Thyroid gland (tissue), 4 donors: ENCODE measurements around the gene DUS3L.

Experiments
- POLR2A ChIP-seq, 2 donors: fragments of 450-650 bp; IDR thresholded peaks; one replicate each; pipeline ENCODE4 v1.6.1; 2017; ENCODE audit warnings: antibody characterized with exemption in 2 of 2, mild to moderate bottlenecking in 2 of 2, moderate library complexity in 1 of 2
- TF ChIP-seq, protein P1 (sequence below), 6 experiments: fragments of 200-600 bp in 3 of 6; fragments of 450-650 bp in 3 of 6; sonication (generic) in 3 of 6; IDR thresholded peaks; one replicate each; pipeline ENCODE4 v1.5.1; 2016 to 2019; ENCODE audit warnings: antibody characterized with exemption in 6 of 6, mild to moderate bottlenecking in 2 of 6, inconsistent platforms in 1 of 6, moderate library complexity in 1 of 6

DNA sequence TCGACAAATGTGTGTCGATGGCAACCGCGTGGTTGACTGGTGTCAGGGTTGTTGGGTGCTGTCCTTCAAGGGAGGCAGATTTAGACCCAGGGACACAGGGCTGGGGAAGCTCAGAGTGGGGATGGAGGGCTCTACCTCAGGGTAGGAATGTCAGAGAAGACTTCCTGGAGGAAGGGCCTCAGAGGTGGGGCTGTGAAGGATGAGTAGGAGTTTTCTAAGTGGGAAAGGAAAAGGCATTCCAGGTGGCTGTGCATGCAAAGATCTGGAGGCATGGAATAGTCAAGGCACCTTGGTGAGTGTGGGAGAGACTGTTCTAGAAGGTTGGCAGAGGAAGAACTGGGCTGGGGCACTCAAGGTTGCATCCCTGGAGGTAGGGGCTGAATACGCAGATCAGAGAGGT, 15.9 kb upstream of the DUS3L start:
- TF ChIP-seq, protein P1, sequence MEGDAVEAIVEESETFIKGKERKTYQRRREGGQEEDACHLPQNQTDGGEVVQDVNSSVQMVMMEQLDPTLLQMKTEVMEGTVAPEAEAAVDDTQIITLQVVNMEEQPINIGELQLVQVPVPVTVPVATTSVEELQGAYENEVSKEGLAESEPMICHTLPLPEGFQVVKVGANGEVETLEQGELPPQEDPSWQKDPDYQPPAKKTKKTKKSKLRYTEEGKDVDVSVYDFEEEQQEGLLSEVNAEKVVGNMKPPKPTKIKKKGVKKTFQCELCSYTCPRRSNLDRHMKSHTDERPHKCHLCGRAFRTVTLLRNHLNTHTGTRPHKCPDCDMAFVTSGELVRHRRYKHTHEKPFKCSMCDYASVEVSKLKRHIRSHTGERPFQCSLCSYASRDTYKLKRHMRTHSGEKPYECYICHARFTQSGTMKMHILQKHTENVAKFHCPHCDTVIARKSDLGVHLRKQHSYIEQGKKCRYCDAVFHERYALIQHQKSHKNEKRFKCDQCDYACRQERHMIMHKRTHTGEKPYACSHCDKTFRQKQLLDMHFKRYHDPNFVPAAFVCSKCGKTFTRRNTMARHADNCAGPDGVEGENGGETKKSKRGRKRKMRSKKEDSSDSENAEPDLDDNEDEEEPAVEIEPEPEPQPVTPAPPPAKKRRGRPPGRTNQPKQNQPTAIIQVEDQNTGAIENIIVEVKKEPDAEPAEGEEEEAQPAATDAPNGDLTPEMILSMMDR (IDR thresholded peaks at IDR 0.05), result no peak
- no peak for TF ChIP-seq POLR2A (IDR thresholded peaks at IDR 0.05)
